Right lobe of liver (tissue), 4 donors: ENCODE data around the gene DCAF5.

ENCODE experiments used
- CTCF ChIP-seq, 4 donors: fragments of 200-600 bp in 3 of 4; fragments of 450-650 bp in 1 of 4; IDR thresholded peaks; one replicate each; pipeline versions ENCODE4 v1.5.1 to v1.8.0; 2016 to 2022; ENCODE audit warnings: antibody characterized with exemption in 4 of 4, mild to moderate bottlenecking in 2 of 4
- POLR2A ChIP-seq: fragments of 450-650 bp; IDR thresholded peaks from one replicate; pipeline ENCODE4 v1.6.1; 2017; ENCODE audit warnings: antibody characterized with exemption, mild to moderate bottlenecking
- donor health status: DM: no; HTN: no; CAD: no.
- donor health status: DM: no; HTN: no; CAD: no.
- donor health status: DM: no; HTN: yes; CAD: no.

DNA sequence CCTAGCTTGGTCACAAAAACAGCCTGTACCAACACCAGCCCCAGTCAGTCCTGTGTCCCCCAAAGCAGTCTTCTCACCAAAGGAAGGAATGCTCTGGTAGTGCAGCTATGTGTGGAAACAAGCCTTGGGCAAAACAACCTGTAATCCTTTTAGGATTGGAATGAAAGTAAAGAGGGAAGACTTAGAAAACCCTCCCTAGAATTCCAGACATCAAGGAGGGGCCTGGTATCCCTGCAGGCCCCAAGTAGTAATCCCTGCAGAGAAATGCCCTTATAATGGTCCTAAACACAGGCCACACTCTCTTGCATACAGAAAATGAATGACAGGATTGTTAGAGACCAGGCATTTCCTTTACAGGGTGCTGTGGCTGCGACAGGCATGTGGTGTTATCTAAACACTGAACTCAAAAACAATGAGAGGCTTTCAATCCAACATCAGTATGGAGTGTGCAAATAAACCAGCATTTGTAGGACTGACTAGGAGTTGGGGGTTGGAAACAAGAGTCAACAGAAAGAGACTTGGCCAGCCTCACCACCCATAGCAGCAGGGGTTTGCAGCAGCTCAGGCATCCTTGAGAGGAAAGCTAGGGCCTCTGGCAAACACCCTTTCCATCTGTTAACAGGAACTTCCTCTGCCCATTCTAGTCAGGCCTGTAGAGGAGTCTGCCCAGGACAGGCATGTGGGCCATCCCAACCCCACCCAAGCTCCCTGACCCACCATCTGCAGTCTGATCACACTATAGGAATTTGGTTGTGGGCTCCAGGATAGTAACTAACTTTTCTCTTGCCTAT, 59.1 kb downstream of the DCAF5 start:
- TF ChIP-seq CTCF (IDR thresholded peaks at IDR 0.05) (no peak), POLR2A (no peak)
